HG03571 (cell line): ENCODE results near the gene GPSM1.

Source experiments
- ATAC-seq: cut with Tn5 transposase; IDR thresholded peaks from one replicate; pipeline ENCODE4 v1.9.1; 2021; ENCODE audit not compliant: unreplicated experiment

Gene GPSM1

DNA sequence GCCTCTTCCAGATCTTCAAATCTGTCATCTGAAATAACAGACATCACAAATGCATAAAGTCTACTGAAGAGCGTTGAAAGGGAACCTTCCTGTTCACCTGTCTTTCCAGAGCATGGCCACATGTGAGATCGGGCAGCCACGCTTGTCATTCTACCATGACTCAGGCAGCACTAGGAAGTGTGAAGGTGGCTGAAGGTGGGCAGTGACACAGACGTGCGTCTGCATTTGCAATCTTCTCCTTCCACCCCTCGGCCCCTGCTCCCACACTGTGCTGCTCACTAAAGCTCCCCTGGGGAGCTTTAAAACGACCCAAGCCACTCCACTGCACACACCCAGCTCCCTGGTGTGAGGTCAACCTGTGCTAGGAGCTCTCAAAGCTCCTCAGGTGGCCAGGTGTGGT, 80.6 kb downstream of the GPSM1 start:
- no peak for ATAC-seq
